ENCODE data around the gene APOA4.

The APOA4 gene

DNA sequence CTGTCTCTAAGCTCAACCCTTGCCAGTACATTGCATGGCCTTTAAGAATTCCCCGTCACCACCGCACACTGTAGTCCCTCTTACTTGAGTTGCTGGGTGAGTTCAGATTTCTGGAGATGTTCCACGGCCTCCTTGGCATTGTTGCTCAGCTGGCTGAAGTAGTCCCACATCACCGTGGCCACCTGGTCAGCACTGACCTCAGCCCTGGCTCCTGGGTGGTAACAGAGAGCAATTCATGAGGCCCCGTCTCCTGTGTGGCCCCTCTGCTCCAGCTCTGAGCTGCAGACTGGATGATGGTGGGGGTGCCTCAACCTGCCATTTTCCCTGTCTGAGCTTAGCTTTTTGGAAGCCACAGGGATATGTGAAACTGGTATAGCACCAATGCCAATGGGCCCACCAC lies 529 bp downstream of the APOA4 start:
- in situ Hi-C loops (cut with MboI; ENCODE audit: low pct_unique_long_range_greater_than_20kb, low sequenced_read_pairs, unreplicated experiment), result no loop called here
- TF ChIP-seq, protein P1, sequence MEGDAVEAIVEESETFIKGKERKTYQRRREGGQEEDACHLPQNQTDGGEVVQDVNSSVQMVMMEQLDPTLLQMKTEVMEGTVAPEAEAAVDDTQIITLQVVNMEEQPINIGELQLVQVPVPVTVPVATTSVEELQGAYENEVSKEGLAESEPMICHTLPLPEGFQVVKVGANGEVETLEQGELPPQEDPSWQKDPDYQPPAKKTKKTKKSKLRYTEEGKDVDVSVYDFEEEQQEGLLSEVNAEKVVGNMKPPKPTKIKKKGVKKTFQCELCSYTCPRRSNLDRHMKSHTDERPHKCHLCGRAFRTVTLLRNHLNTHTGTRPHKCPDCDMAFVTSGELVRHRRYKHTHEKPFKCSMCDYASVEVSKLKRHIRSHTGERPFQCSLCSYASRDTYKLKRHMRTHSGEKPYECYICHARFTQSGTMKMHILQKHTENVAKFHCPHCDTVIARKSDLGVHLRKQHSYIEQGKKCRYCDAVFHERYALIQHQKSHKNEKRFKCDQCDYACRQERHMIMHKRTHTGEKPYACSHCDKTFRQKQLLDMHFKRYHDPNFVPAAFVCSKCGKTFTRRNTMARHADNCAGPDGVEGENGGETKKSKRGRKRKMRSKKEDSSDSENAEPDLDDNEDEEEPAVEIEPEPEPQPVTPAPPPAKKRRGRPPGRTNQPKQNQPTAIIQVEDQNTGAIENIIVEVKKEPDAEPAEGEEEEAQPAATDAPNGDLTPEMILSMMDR (IDR thresholded peaks at IDR 0.05; ENCODE audit: extremely low read depth, insufficient read depth, missing control alignments), result no peak
- DNase-seq (ENCODE audit: low spot score), result no peak

DNA sequence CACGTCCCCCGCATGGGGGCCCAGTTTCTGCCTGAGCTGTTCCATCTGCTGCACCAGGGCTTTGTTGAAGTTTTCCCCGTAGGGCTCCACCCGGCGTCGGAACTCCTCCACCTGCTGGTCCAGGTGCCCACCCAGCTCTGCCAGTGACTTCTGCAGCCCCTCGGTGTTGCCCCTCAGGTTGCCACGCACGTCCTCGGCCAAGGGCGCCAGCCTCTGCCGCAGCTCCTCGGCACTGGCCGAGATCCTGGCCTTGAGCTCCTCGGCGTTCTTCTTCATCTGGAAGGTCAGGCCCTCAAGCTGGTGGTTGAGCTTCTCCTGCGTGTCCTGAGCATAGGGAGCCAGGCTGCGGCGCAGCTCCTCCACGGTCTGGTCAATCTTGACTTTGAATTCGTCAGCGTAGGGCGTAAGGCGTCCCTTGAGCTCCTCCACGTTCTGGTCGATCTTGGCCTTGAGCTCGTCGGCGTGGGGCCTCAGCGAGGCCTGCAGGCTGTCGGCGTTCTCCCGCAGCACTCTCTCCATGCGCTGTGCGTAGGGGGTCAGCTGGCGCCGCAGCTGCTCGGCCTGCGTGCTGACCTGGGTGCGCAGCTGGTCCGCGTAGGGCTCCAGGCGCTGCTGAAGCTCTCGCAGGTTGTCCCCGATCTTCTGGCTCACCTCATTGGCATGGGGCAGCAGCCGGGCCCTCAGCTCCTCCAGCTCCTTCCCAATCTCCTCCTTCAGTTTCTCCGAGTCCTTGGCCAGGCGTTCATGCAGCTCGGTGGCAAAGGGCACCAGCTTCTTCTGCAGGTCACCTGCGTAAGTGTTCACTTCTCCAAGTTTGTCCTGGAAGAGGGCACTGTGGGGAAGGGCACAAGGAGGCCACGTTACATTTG lies 1.8 kb downstream of the APOA4 start:
- TF ChIP-seq, protein P1 (IDR thresholded peaks at IDR 0.05; ENCODE audit: extremely low read depth, insufficient read depth, missing control alignments), result no peak
- no peak for DNase-seq (ENCODE audit: low spot score)
- in situ Hi-C loops (cut with MboI; ENCODE audit: low pct_unique_long_range_greater_than_20kb, low sequenced_read_pairs, unreplicated experiment), result no loop called here

DNA sequence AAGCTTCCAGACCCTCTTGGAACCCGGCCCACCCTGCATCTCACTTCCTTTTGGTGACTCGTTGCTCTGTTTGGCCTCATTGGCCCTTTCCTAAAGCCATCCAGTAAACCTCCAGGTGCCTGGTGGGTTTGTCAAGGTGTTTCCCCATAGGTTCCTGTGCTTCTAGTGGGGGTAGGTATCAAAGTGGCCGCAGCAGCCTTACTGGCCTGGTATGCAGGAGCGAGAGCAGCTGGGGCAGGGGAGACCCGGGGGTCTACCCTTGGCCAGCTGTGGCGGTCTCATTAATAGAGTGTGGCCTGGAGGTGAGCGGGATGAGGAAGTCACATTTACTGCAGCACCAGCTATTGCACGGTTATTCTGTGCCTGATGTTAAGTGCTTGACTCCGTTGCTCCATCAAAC lies 4.1 kb downstream of the APOA4 start:
- TF ChIP-seq, protein P1 (IDR thresholded peaks at IDR 0.05; ENCODE audit: extremely low read depth, insufficient read depth, missing control alignments), result no peak
- in situ Hi-C loops (cut with MboI; ENCODE audit: low pct_unique_long_range_greater_than_20kb, low sequenced_read_pairs, unreplicated experiment), result no loop called here
- DNase-seq (ENCODE audit: low spot score), result no peak

DNA sequence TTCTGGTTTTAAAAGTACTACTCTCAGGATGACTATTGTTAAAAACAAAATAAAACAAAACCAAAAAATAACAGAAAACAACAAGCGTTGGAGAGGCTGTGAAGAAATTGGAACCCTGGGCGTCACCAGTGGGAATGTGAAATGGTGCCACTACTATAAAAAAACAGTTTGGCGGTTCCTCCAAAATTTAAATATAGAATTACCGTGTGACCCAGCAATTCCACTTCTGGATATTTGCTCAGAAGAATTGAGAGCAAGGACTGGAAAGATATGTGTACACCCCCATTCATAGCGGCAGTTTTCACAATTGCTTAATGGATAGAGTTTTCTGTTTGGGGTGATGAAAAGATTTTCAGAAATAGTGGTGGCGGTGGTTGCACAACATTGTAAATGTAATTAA lies 8.6 kb downstream of the APOA4 start:
- no peak for DNase-seq (ENCODE audit: low spot score)
- TF ChIP-seq, protein P1 (IDR thresholded peaks at IDR 0.05; ENCODE audit: extremely low read depth, insufficient read depth, missing control alignments), result no peak
- in situ Hi-C loops (cut with MboI; ENCODE audit: low pct_unique_long_range_greater_than_20kb, low sequenced_read_pairs, unreplicated experiment), result no loop called here

DNA sequence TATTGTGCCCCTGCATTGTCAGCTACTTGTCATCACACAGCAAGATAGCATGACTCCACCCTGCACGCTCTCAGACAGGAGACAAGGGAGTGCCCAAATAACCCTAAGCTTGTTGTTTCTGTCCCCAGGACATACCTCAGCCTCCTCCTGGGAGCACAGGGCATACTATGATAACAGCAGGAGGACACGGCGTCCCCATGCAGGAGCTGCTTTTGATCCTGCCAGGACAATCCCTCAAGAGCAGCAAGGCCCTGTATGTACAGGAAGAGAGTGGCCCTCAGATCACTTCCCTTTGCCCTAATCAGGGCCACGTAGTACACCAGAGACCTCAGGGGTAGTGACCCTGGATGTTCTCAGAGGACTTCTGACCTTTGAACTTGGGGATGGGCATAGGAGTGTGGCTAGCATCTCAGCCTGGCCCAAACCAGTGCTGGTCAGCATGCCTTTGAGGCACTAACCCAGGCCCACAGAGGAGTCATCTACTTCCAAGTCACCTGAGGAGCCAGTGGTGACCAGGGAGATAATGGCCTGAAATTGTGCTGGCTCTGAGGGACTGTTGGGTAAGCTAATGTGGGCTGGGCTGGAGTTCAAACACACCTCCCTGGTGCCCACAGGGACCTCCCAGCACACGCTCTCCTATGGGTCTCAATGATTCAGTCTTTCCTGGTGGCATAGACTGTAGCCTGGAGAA lies 9.2 kb downstream of the APOA4 start:
- TF ChIP-seq, protein P1 (IDR thresholded peaks at IDR 0.05; ENCODE audit: extremely low read depth, insufficient read depth, missing control alignments), result no peak
- in situ Hi-C loops (cut with MboI; ENCODE audit: low pct_unique_long_range_greater_than_20kb, low sequenced_read_pairs, unreplicated experiment), result no loop called here
- no peak for DNase-seq (ENCODE audit: low spot score)

DNA sequence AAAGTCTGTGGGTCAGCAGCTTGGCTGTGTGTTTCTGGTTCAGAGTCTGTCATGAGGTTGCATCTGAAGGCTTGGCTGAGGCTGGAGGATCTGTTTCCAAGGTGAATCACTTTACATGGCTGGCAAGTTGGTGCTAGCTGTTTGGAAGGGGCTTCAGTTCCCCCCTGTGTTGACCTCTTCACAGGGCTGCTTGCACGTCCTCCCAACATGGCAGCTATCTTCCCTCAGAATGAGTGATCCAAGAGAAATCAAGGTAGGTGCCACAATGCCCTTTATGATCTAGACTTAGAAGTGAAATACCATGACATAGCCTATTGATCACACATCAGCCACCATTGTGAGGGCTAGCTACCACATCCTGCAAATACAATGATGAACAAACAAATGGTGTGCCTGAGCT lies 9.9 kb downstream of the APOA4 start:
- TF ChIP-seq, protein P1 (IDR thresholded peaks at IDR 0.05; ENCODE audit: extremely low read depth, insufficient read depth, missing control alignments), result no peak
- in situ Hi-C loops (cut with MboI; ENCODE audit: low pct_unique_long_range_greater_than_20kb, low sequenced_read_pairs, unreplicated experiment), result no loop called here
- DNase-seq (ENCODE audit: low spot score), result no peak

All from GM13977 (cell line).